IPS-15b (cell line): ENCODE results near the gene REEP5.
"Not testable (repeated sequence)": the region's sequence is repeated elsewhere in the genome, so short reads cannot be mapped to it uniquely, and the experiment has no call there.

ENCODE experiments used
- H3K27me3 ChIP-seq: one replicate; pipeline ENCODE4 v1.6.1; 2013; ENCODE audit warnings: low read length; ENCODE audit not compliant: control insufficient read depth, insufficient read depth
- H3K36me3 ChIP-seq: one replicate; pipeline ENCODE4 v1.6.1; 2013; ENCODE audit warnings: low read length; ENCODE audit not compliant: control insufficient read depth, insufficient read depth
- H3K4me1 ChIP-seq: one replicate; pipeline ENCODE4 v1.6.1; 2013; ENCODE audit warnings: mild to moderate bottlenecking, low read length; ENCODE audit not compliant: control insufficient read depth, insufficient read depth
- H3K4me3 ChIP-seq: one replicate; pipeline ENCODE4 v1.5.1; 2013; ENCODE audit warnings: low read depth, low read length
- H3K9ac ChIP-seq: one replicate; pipeline ENCODE4 v1.6.1; 2013; ENCODE audit warnings: low read depth, mild to moderate bottlenecking, low read length
- H3K9me3 ChIP-seq: one replicate; pipeline ENCODE4 v1.6.1; 2013; ENCODE audit warnings: mild to moderate bottlenecking, low read length; ENCODE audit not compliant: control insufficient read depth, insufficient read depth

REEP5 gene

GRCh38 chr5:112908854-112909253 is 13.2 kb downstream of the REEP5 start:
- H3K9me3 ChIP-seq: no peaks in the 10 kb centered on the region
- no peaks in the 10 kb centered on the region for H3K27me3 ChIP-seq
- H3K36me3 ChIP-seq: peaks cover 3% of the 10 kb centered on the region
- no peak overlapping the region for H3K4me3 ChIP-seq
- H3K9ac ChIP-seq: no peak overlapping the region
- H3K4me1 ChIP-seq: no peaks in the 10 kb centered on the region

GRCh38 chr5:112907166-112907631 is 14.8 kb downstream of the REEP5 start:
- H3K36me3 ChIP-seq: peaks cover 5% of the 10 kb centered on the region
- no peak overlapping the region for H3K4me3 ChIP-seq
- no peaks in the 10 kb centered on the region for H3K4me1 ChIP-seq
- no peaks in the 10 kb centered on the region for H3K27me3 ChIP-seq
- no peak overlapping the region for H3K9ac ChIP-seq
- H3K9me3 ChIP-seq: no peaks in the 10 kb centered on the region

- no peaks in the 10 kb centered on the region for H3K27me3 ChIP-seq
- no peaks in the 10 kb centered on the region for H3K4me1 ChIP-seq
- no peaks in the 10 kb centered on the region for H3K9me3 ChIP-seq
- no peak overlapping the region for H3K9ac ChIP-seq
- no peak overlapping the region for H3K4me3 ChIP-seq
- H3K36me3 ChIP-seq: peaks cover 6% of the 10 kb centered on the region
These were observed 15.4 kb downstream of the REEP5 start for GRCh38 chr5:112906637-112907036.

- not testable (repeated sequence) for H3K9ac ChIP-seq, H3K4me1 ChIP-seq, H3K36me3 ChIP-seq, H3K27me3 ChIP-seq, H3K4me3 ChIP-seq, H3K9me3 ChIP-seq
These were observed 17.0 kb downstream of the REEP5 start for GRCh38 chr5:112904996-112905395.

GRCh38 chr5:112902561-112902960 is 19.5 kb downstream of the REEP5 start:
- Histone ChIP-seq H3K4me1 (no peaks in the 10 kb centered on the region), H3K9me3 (no peaks in the 10 kb centered on the region), H3K4me3 (no peak overlapping the region), H3K36me3 (peaks cover 8% of the 10 kb centered on the region), H3K9ac (no peak overlapping the region), H3K27me3 (no peaks in the 10 kb centered on the region)

- H3K27me3 ChIP-seq: no peaks in the 10 kb centered on the region
- H3K36me3 ChIP-seq: no peaks in the 10 kb centered on the region
- no peak overlapping the region for H3K9ac ChIP-seq
- H3K4me3 ChIP-seq: no peak overlapping the region
- H3K9me3 ChIP-seq: no peaks in the 10 kb centered on the region
- no peaks in the 10 kb centered on the region for H3K4me1 ChIP-seq
These were observed 26.3 kb downstream of the REEP5 start for GRCh38 chr5:112895682-112896081.

GRCh38 chr5:112892776-112893175 is 29.3 kb downstream of the REEP5 start:
- Histone ChIP-seq H3K9ac (no peak overlapping the region), H3K9me3 (no peaks in the 10 kb centered on the region), H3K4me1 (no peaks in the 10 kb centered on the region), H3K4me3 (no peak overlapping the region), H3K36me3 (no peaks in the 10 kb centered on the region), H3K27me3 (no peaks in the 10 kb centered on the region)

- H3K27me3 ChIP-seq, H3K9ac ChIP-seq, H3K36me3 ChIP-seq, H3K4me3 ChIP-seq, H3K4me1 ChIP-seq, H3K9me3 ChIP-seq: not testable (repeated sequence)
These were observed 30.0 kb downstream of the REEP5 start for GRCh38 chr5:112892066-112892465.

- H3K4me3 ChIP-seq: no peak overlapping the region
- no peaks in the 10 kb centered on the region for H3K27me3 ChIP-seq
- no peaks in the 10 kb centered on the region for H3K4me1 ChIP-seq
- H3K9me3 ChIP-seq: no peaks in the 10 kb centered on the region
- no peak overlapping the region for H3K9ac ChIP-seq
- H3K36me3 ChIP-seq: peaks cover 8% of the 10 kb centered on the region
These were observed 35.1 kb downstream of the REEP5 start for GRCh38 chr5:112886975-112887374.

GRCh38 chr5:112885001-112885400 is 37.0 kb downstream of the REEP5 start:
- H3K4me1 ChIP-seq: no peaks in the 10 kb centered on the region
- H3K4me3 ChIP-seq: no peak overlapping the region
- no peak overlapping the region for H3K9ac ChIP-seq
- peaks cover 8% of the 10 kb centered on the region for H3K36me3 ChIP-seq
- no peaks in the 10 kb centered on the region for H3K9me3 ChIP-seq
- no peaks in the 10 kb centered on the region for H3K27me3 ChIP-seq

GRCh38 chr5:112883192-112883591 is 38.8 kb downstream of the REEP5 start:
- H3K4me1 ChIP-seq: no peaks in the 10 kb centered on the region
- H3K4me3 ChIP-seq: no peak overlapping the region
- H3K9ac ChIP-seq: no peak overlapping the region
- peaks cover 8% of the 10 kb centered on the region for H3K36me3 ChIP-seq
- no peaks in the 10 kb centered on the region for H3K27me3 ChIP-seq
- H3K9me3 ChIP-seq: no peaks in the 10 kb centered on the region

GRCh38 chr5:112880219-112880964 is 41.6 kb downstream of the REEP5 start:
- H3K36me3 ChIP-seq: peaks cover 3% of the 10 kb centered on the region
- H3K4me3 ChIP-seq: no peak overlapping the region
- peaks cover 4% of the 10 kb centered on the region for H3K4me1 ChIP-seq
- H3K27me3 ChIP-seq: no peaks in the 10 kb centered on the region
- H3K9ac ChIP-seq: no peak overlapping the region
- H3K9me3 ChIP-seq: no peaks in the 10 kb centered on the region
